Smooth muscle cell (in vitro differentiated cells): Measurements from ENCODE around the gene NECTIN3. TPM values are rescaled to one million over a fixed set of nuclear protein-coding genes. Genes with fewer than 3 reads are reported as not detected.

Experiments used
- DNase-seq: peaks from one replicate; lab custom pipeline; 2025; ENCODE audit not compliant: unreplicated experiment; lab: John Stamatoyannopoulos, UW
- H2AFZ ChIP-seq: fragments of 200-600 bp; sonication (generic); 2 replicates; pipeline ENCODE4 v1.6.0; 2016; ENCODE audit warnings: antibody characterized with exemption, low read depth, mild to moderate bottlenecking
- H3F3A ChIP-seq: fragments of 200-600 bp; sonication (generic); 2 replicates; pipeline ENCODE4 v1.6.0; 2017; ENCODE audit warnings: antibody characterized with exemption, low read depth
- H3K27ac ChIP-seq: fragments of 200-600 bp; sonication (generic); 2 replicates; pipeline ENCODE4 v1.5.1; 2016; ENCODE audit warnings: low read depth, mild to moderate bottlenecking
- H3K27me3 ChIP-seq: fragments of 200-600 bp; sonication (generic); 2 replicates; pipeline ENCODE4 v1.6.1; 2016; ENCODE audit warnings: low read depth, mild to moderate bottlenecking
- H3K36me3 ChIP-seq: fragments of 200-600 bp; sonication (generic); 2 replicates; pipeline ENCODE4 v1.5.1; 2016; ENCODE audit warnings: low read depth
- H3K4me1 ChIP-seq: fragments of 200-600 bp; sonication (generic); 2 replicates; pipeline ENCODE4 v1.5.1; 2016; ENCODE audit warnings: low read depth
- H3K4me2 ChIP-seq: fragments of 200-600 bp; sonication (generic); 2 replicates; pipeline ENCODE4 v1.6.0; 2016; ENCODE audit warnings: mild to moderate bottlenecking
- H3K4me3 ChIP-seq: fragments of 200-600 bp; sonication (generic); 2 replicates; pipeline ENCODE4 v1.5.1; 2016; ENCODE audit warnings: mild to moderate bottlenecking
- H3K79me2 ChIP-seq: fragments of 200-600 bp; sonication (generic); 2 replicates; pipeline ENCODE4 v1.6.0; 2016; ENCODE audit warnings: low read depth, mild to moderate bottlenecking
- H3K9ac ChIP-seq: fragments of 200-600 bp; sonication (generic); 2 replicates; pipeline ENCODE4 v1.6.0; 2016; ENCODE audit warnings: low read depth
- H3K9me3 ChIP-seq: fragments of 200-600 bp; sonication (generic); replicated peaks from 2 replicates; pipeline ENCODE4 v1.5.1; 2016; ENCODE audit warnings: low read depth
- H4K20me1 ChIP-seq: fragments of 200-600 bp; sonication (generic); 2 replicates; pipeline ENCODE4 v1.6.0; 2016; ENCODE audit warnings: low read depth
- WGBS: methylation state at CpG from one replicate; pipeline ENCODE4 v1.1.7; 2016; ENCODE audit warnings: low lambda C conversion rate; 5-methylcytosine and 5-hydroxymethylcytosine counted together
- polyA plus RNA-seq: library from polyadenylated mRNA; unstranded; fragments of >200 nt; fragmentation: Nextera tagmentation; extraction: Ambion mirVana; gene quantifications from 2 replicates; pipeline ENCODE4 v1.2.1, GENCODE V29; 2016
- total RNA-seq: library from RNA; depleted of rRNA; stranded (reverse); fragments of >200 nt; gene quantifications from 2 replicates; pipeline ENCODE4 v1.2.3, GENCODE V29; 2014
- TF ChIP-seq, protein P1 (sequence below): fragments of 200-600 bp; sonication (generic); IDR thresholded peaks from 2 replicates; pipeline ENCODE4 v1.5.1; 2017; ENCODE audit warnings: borderline replicate concordance, mild to moderate bottlenecking, antibody characterized with exemption; ENCODE audit not compliant: insufficient read depth, poor library complexity, severe bottlenecking

NECTIN3 gene
- total and polyA plus RNA-seq, 2 experiments from 2014 or later, result 10.4 to 76.3 TPM

DNA sequence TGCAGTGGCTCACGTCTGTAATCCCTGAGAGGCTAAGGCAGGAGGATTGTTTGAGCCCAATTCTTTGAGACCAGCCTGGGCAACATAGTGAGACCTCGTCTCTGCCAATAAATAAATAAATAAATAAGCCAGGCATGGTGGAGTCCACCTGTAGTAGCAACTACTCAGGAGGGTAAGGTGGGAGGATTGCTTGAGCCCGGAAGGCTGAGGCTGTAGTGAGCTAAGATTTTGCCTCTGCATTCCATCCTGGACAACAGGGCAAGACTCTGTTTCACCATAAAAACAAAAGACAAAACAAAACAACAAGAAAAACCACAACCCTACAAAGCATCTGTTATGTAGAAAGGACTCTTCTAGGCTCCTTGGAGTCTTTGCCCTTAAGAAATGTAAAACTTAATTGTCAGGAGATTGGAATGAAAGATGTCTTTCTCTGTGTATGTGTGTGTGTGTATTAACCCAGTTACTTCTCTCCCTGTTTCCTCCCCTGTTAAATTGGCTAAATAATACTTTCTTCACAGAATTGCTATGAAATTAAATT lies 9.5 kb downstream of the NECTIN3 start:
- WGBS, result 70% methylated on average over 3 of the region's 3 CpGs
- H4K20me1 ChIP-seq, result peaks cover 89% of the 10 kb centered on the region
- H2AFZ ChIP-seq, result no peak overlapping the region
- no peak overlapping the region for H3K27ac ChIP-seq
- no peaks in the 10 kb centered on the region for H3K27me3 ChIP-seq
- H3F3A ChIP-seq, result no peaks in the 10 kb centered on the region
- TF ChIP-seq, protein P1, sequence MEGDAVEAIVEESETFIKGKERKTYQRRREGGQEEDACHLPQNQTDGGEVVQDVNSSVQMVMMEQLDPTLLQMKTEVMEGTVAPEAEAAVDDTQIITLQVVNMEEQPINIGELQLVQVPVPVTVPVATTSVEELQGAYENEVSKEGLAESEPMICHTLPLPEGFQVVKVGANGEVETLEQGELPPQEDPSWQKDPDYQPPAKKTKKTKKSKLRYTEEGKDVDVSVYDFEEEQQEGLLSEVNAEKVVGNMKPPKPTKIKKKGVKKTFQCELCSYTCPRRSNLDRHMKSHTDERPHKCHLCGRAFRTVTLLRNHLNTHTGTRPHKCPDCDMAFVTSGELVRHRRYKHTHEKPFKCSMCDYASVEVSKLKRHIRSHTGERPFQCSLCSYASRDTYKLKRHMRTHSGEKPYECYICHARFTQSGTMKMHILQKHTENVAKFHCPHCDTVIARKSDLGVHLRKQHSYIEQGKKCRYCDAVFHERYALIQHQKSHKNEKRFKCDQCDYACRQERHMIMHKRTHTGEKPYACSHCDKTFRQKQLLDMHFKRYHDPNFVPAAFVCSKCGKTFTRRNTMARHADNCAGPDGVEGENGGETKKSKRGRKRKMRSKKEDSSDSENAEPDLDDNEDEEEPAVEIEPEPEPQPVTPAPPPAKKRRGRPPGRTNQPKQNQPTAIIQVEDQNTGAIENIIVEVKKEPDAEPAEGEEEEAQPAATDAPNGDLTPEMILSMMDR, result no peak
- no peak for DNase-seq
- no peak overlapping the region for H3K9ac ChIP-seq
- H3K4me1 ChIP-seq, result peaks cover 29% of the 10 kb centered on the region
- H3K36me3 ChIP-seq, result no peaks in the 10 kb centered on the region
- H3K9me3 ChIP-seq, result no peaks in the 10 kb centered on the region
- H3K4me2 ChIP-seq, result peak overlapping the region; percentile 45
- H3K79me2 ChIP-seq, result peaks cover 99% of the 10 kb centered on the region
- H3K4me3 ChIP-seq, result no peak overlapping the region

DNA sequence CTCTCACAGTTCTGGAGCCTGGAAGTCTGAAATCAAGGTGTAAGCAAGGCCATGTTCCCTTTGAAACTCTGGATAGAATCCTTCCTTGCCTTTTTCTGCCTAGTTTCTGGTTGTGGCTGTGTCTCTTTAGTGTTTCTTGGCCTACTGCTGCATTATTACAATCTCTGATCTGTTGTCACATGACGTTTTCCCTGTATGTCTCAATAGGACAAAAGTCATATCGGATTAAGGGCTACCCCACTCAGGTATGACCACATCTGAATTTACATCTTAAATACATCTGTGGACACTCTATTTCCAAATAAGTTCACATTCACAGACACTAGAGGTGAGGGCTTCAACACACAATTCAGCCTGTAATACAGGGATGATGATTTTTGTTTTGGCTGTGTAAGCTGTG lies 13.3 kb downstream of the NECTIN3 start:
- Histone ChIP-seq H3K36me3 (no peaks in the 10 kb centered on the region), H3K9ac (no peak overlapping the region), H3K4me1 (peaks cover 17% of the 10 kb centered on the region), H3K9me3 (no peaks in the 10 kb centered on the region), H3K79me2 (peaks cover 99% of the 10 kb centered on the region), H3K27me3 (no peaks in the 10 kb centered on the region), H4K20me1 (peaks cover 82% of the 10 kb centered on the region), H2AFZ (no peak overlapping the region), H3K4me2 (no peak overlapping the region), H3F3A (no peaks in the 10 kb centered on the region), H3K27ac (no peak overlapping the region), H3K4me3 (no peak overlapping the region)
- TF ChIP-seq, protein P1, result no peak
- no peak for DNase-seq
- 88% methylated on average over 2 of the region's 2 CpGs for WGBS

DNA sequence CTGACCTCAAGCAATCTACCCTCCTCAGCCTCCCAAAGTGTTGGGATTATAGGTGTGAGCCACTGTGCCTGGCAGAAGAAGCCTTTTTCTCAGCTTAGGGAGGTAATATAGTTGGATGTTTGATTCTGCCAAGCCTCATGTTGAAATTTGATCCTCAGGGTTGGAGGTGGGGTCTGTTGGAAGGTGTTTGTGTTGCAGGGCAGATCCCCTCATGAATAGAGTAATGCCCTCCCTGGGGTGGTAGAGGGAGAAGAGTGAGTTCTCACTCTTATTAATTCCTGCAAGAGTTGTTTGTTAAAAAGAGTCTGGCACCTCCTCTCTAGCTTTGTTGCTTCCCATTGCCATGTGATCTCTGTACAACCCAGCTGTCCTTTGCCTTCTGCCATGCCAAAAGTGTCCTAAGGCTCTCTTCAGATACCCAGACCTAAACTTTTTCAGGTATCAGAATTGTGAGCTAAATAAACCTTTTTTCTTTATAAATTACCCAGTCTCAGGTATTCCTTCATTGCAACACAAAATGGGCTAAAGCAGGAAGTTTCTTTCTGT lies 16.4 kb downstream of the NECTIN3 start:
- no peak overlapping the region for H3K9ac ChIP-seq
- peaks cover 66% of the 10 kb centered on the region for H4K20me1 ChIP-seq
- H3K4me2 ChIP-seq, result no peak overlapping the region
- no peak overlapping the region for H2AFZ ChIP-seq
- TF ChIP-seq, protein P1, result no peak
- no peak overlapping the region for H3K4me3 ChIP-seq
- H3K9me3 ChIP-seq, result no peaks in the 10 kb centered on the region
- DNase-seq, result no peak
- H3K36me3 ChIP-seq, result no peaks in the 10 kb centered on the region
- H3K27ac ChIP-seq, result no peak overlapping the region
- peaks cover 13% of the 10 kb centered on the region for H3K4me1 ChIP-seq
- H3K79me2 ChIP-seq, result peaks cover 100% of the 10 kb centered on the region
- H3K27me3 ChIP-seq, result no peaks in the 10 kb centered on the region
- no peaks in the 10 kb centered on the region for H3F3A ChIP-seq
